ENCODE results near the gene OXSR1. TPM values are rescaled to one million over a fixed set of nuclear protein-coding genes. Genes with fewer than 3 reads are reported as not detected.

OXSR1 gene
- total and polyA plus RNA-seq, 2 experiments from 2014 or later: 16.0 to 41.1 TPM

- TF ChIP-seq ZNF462 (CRISPR knock-in tag; IDR thresholded peaks at IDR 0.05) (no peak), JUNB (IDR thresholded peaks at IDR 0.05; ENCODE audit: unreplicated experiment) (no peak)
Measured at GRCh38 chr3:38264353-38264771, 99.0 kb downstream of the OXSR1 start (continued).

GRCh38 chr3:38264779-38265178 lies 99.4 kb downstream of the OXSR1 start:
- Histone ChIP-seq H2AFZ (no peak overlapping the region), H3K9me2 (ENCODE audit: insufficient read depth) (no peaks in the 10 kb centered on the region), H3K27me3 (ENCODE audit: insufficient read depth) (no peaks in the 10 kb centered on the region), H3K36me3 (ENCODE audit: insufficient read depth) (no peaks in the 10 kb centered on the region), H3K4me1 (ENCODE audit: insufficient read depth) (peaks cover 12% of the 10 kb centered on the region), H3K27ac (ENCODE audit: low read depth) (no peak overlapping the region), H4K20me1 (replicated peaks; ENCODE audit: insufficient read depth) (no peaks in the 10 kb centered on the region; the same call in 1 of the 2 replicates), H3K4me3 (no peak overlapping the region), H3F3A (replicated peaks; ENCODE audit: low read depth) (no peaks in the 10 kb centered on the region), H3K79me2 (replicated peaks; ENCODE audit: insufficient read depth) (no peaks in the 10 kb centered on the region), H3K4me2 (no peak overlapping the region)
- Mint-ChIP-seq H3K4me1 (peaks cover 26% of the 10 kb centered on the region), H3K27ac (no peak overlapping the region; the same call in 1 of the 2 replicates), H3K36me3 (ENCODE audit: low read depth) (peaks cover 4% of the 10 kb centered on the region), H3K4me3 (no peak overlapping the region), H3K9me3 (no peaks in the 10 kb centered on the region), H3K27me3 (ENCODE audit: insufficient read depth, low read depth, poor library complexity) (peaks cover 5% of the 10 kb centered on the region)
- ATAC-seq (no peak), DNase-seq (ENCODE audit: low spot score) (no peak)
- TF ChIP-seq CREB1 (CRISPR knock-in tag; IDR thresholded peaks at IDR 0.05; ENCODE audit: low read depth) (no peak), STAT1 (IDR thresholded peaks at IDR 0.05; ENCODE audit: unreplicated experiment) (no peak), CTCF (conservative IDR thresholded peaks at IDR 0.05; ENCODE audit: low read depth in 2 of 2) (no peak), ETS1 (IDR thresholded peaks at IDR 0.05) (no peak), NANOG (IDR thresholded peaks at IDR 0.05; ENCODE audit: borderline replicate concordance) (no peak), ZNF114 (CRISPR knock-in tag; IDR thresholded peaks at IDR 0.05) (no peak), POLR2AphosphoS5 (IDR thresholded peaks at IDR 0.05; ENCODE audit: low read depth) (no peak)
